Lower lobe of right lung (tissue), 2 donors: ENCODE results near the gene MB. TPM values are rescaled to one million over a fixed set of nuclear protein-coding genes. Genes with fewer than 3 reads are reported as not detected.

ENCODE experiments used
- ATAC-seq, 2 donors: fragments of 200-7000 bp; cut with Tn5 transposase; one replicate each; pipeline ENCODE4 v1.9.1; 2020 to 2022; ENCODE audit warnings: mild to moderate bottlenecking in 2 of 2, moderate library complexity in 2 of 2
- DNase-seq: peaks from one replicate; pipeline ENCODE4 v3.0.0-alpha.2; 2020
- H3K27ac ChIP-seq: fragments of 200-600 bp; one replicate; pipeline ENCODE4 v1.8.0; 2022
- H3K27me3 ChIP-seq: fragments of 200-600 bp; one replicate; pipeline ENCODE4 v1.8.0; 2022; ENCODE audit warnings: low read depth
- H3K36me3 ChIP-seq: fragments of 200-600 bp; one replicate; pipeline ENCODE4 v1.8.0; 2022; ENCODE audit warnings: mild to moderate bottlenecking
- H3K4me1 ChIP-seq: fragments of 200-600 bp; one replicate; pipeline ENCODE4 v1.8.0; 2022
- H3K4me3 ChIP-seq: fragments of 200-600 bp; one replicate; pipeline ENCODE4 v1.8.0; 2022; ENCODE audit warnings: mild to moderate bottlenecking
- H3K9me3 ChIP-seq: fragments of 200-600 bp; one replicate; pipeline ENCODE4 v1.8.0; 2022
- CTCF ChIP-seq: fragments of 200-600 bp; IDR thresholded peaks from one replicate; pipeline ENCODE4 v1.8.0; 2022; ENCODE audit warnings: antibody characterized with exemption, mild to moderate bottlenecking
- intact Hi-C: fragments of 100-400 bp; cut with DNase I; formaldehyde crosslinking; loops from one replicate; pipeline ENCODE4 v1.11.0; 2022
- total RNA-seq: library from RNA; stranded (reverse); fragmentation: NEBNext Ultra II Directional; extraction: Animal tissue kit (Norgen Biotek cat#: 25700); gene quantifications from one replicate; pipeline ENCODE4 v1.2.1, GENCODE V29; 2021
- donor health status: DM: no; HTN: yes; CAD: no; lungs with severe emphysema.

Gene MB
- total RNA-seq, 1 donor from 2014 or later = 0.86 TPM

- no peaks in the 10 kb centered on the region for H3K36me3 ChIP-seq
- intact Hi-C loops = no loop called here
- no peak for ATAC-seq
- no peak overlapping the region for H3K4me3 ChIP-seq
- H3K27me3 ChIP-seq = no peaks in the 10 kb centered on the region
- no peak for DNase-seq
- no peak for TF ChIP-seq CTCF
- H3K9me3 ChIP-seq = no peaks in the 10 kb centered on the region
- H3K4me1 ChIP-seq = peaks cover 14% of the 10 kb centered on the region
- no peak overlapping the region for H3K27ac ChIP-seq
Measured at GRCh38 chr22:35634943-35635540, 17.9 kb upstream of the MB start.

- intact Hi-C loops = no loop called here
- TF ChIP-seq CTCF = no peak
- ATAC-seq = no peak
Measured at GRCh38 chr22:35634015-35634414, 16.9 kb upstream of the MB start.

DNA sequence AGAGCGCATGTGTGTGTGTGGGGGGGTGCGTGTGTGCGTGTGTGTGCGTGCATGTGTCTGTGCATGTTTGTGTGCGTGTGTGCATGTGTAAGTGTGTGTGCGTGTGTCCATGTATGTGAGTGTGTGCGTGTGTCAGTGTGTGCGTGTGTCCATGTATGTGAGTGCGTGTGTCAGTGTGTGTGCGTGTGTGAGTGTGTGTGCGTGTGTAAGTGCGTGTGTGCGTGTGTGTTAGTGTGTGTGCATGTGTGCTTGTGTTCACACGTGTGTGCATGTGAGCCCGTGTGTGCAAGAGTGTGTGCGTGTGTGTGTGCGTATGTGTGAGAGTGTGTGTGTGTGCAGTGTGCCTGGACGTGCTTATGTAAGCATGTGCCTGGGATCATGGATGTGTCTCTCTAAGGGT is 16.4 kb upstream of the MB start:
- H3K27ac ChIP-seq = no peak overlapping the region
- peaks cover 16% of the 10 kb centered on the region for H3K4me1 ChIP-seq
- no peaks in the 10 kb centered on the region for H3K9me3 ChIP-seq
- H3K27me3 ChIP-seq = no peaks in the 10 kb centered on the region
- no peak for TF ChIP-seq CTCF
- no peak for DNase-seq
- no peaks in the 10 kb centered on the region for H3K36me3 ChIP-seq
- no peak overlapping the region for H3K4me3 ChIP-seq
- intact Hi-C loops = no loop called here
- no peak for ATAC-seq

More at GRCh38 chr22:35634015-35634414, 16.9 kb upstream of the MB start:
- Histone ChIP-seq H3K9me3 (no peaks in the 10 kb centered on the region), H3K4me3 (no peak overlapping the region), H3K4me1 (peaks cover 21% of the 10 kb centered on the region), H3K27ac (no peak overlapping the region), H3K27me3 (no peaks in the 10 kb centered on the region), H3K36me3 (no peaks in the 10 kb centered on the region)
- DNase-seq = no peak

GRCh38 chr22:35632935-35633334 is 15.8 kb upstream of the MB start:
- Histone ChIP-seq H3K36me3 (no peaks in the 10 kb centered on the region), H3K4me1 (peaks cover 16% of the 10 kb centered on the region), H3K27me3 (no peaks in the 10 kb centered on the region), H3K9me3 (no peaks in the 10 kb centered on the region), H3K4me3 (no peak overlapping the region), H3K27ac (no peak overlapping the region)
- ATAC-seq = no peak
- no peak for TF ChIP-seq CTCF
- no peak for DNase-seq
- intact Hi-C loops = no loop called here

DNA sequence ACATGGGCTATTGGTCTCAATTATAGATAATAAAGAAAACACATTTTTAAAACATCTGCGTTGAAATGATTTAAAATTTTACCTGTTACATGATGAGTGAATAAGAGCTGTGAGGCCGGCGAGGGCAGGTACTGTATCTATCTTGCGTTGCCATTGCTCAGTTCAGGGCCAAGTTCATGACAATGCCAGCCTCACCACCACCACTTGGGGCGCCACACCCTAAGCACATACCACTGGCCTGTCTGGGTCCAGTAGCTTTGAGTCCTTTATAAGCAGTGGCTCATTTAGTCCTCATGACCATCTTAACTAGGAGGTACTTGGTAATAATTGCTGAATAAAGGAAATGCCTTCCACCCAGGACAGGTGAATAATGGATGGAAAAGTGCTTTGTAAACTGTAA is 14.5 kb upstream of the MB start:
- intact Hi-C loops = no loop called here
- DNase-seq (peak; percentile 64), ATAC-seq (peak; percentile 27 to 43)
- no peak overlapping the region for H3K4me3 ChIP-seq
- peak; percentile 49 for TF ChIP-seq CTCF
- H3K27me3 ChIP-seq = no peaks in the 10 kb centered on the region
- no peak overlapping the region for H3K27ac ChIP-seq
- H3K9me3 ChIP-seq = no peaks in the 10 kb centered on the region
- H3K36me3 ChIP-seq = no peaks in the 10 kb centered on the region
- peaks cover 16% of the 10 kb centered on the region for H3K4me1 ChIP-seq
